ENCODE data around the gene ACTL8.

The ACTL8 gene

GRCh38 chr1:17833661-17834501 is 78.7 kb downstream of the ACTL8 start:
- Histone ChIP-seq H3K4me3 (no peak overlapping the region), H3K27ac (no peak overlapping the region)

GRCh38 chr1:17834561-17835100 is 79.5 kb downstream of the ACTL8 start:
- H3K4me3 ChIP-seq, result no peak overlapping the region
- no peak overlapping the region for H3K27ac ChIP-seq

- Histone ChIP-seq H3K27ac (no peak overlapping the region), H3K4me3 (no peak overlapping the region)
These were observed 82.3 kb downstream of the ACTL8 start for GRCh38 chr1:17837233-17838030.

DNA sequence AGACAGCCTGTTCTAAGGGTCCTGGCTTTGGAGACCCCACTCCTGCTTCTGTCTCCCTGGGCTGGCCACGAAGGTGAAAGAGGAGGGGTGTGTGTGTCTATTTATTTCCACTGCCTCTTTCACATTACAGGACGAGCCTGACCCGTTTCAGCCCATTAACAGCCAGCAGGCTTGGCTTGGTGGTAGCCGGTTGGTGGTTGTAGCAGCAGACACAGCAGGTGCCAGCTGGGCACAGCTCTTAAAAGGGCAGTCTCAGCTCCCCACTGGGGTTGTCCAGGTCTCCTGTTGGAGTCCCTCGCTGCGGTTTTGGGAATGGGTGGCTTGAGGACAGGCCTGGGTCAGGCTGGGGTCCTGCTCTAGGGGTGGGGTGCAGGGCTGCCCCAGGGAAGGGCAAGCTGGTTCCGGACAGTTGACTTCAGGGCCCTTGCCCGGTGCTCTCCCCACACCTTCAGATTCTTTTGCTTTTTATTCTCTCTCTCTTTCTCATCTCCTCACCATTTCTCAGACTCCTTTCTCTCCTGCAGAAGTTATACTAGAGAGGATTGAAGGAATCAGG is 84.6 kb downstream of the ACTL8 start:
- no peak overlapping the region for H3K4me3 ChIP-seq
- H3K27ac ChIP-seq, result no peak overlapping the region

GRCh38 chr1:17841944-17842343 is 86.8 kb downstream of the ACTL8 start:
- no peak overlapping the region for H3K4me3 ChIP-seq
- H3K27ac ChIP-seq, result no peak overlapping the region

- Histone ChIP-seq H3K4me3 (no peak overlapping the region), H3K27ac (no peak overlapping the region)
These were observed 87.6 kb downstream of the ACTL8 start for GRCh38 chr1:17842686-17843085.

DNA sequence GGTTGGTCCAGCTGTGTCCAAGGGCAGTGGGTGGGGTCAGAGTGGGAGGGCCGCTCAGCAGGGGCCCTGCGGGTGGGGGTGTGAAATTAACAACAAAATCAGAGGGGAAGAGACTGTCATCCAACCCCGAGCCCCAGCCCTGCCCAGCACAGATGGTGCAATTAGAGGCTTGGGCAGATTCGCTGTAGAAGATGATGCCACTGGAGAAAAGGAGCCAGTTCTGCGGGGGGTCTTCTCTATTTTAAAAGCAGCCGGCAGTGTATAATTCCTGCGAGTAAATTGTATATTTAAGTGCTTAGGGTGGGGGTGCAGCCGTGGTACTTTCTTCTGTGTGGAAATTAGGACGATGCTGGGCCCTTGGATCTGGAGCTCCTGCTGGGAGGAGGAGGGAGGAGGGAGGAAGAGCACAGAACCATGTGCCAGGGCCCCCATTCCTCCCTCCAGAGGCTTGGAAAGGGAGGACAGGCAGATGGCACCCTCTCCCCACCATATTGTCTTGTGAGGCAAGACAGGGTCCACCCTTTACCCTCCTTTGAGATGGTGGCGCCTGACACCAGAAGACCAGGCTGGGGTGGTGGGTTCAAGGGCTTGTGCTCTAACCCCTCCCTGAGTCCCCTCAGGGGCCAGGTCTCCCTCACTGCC is 89.2 kb downstream of the ACTL8 start:
- no peak overlapping the region for H3K4me3 ChIP-seq
- H3K27ac ChIP-seq, result no peak overlapping the region

GRCh38 chr1:17845583-17845982 is 90.5 kb downstream of the ACTL8 start:
- Histone ChIP-seq H3K4me3 (no peak overlapping the region), H3K27ac (no peak overlapping the region)

DNA sequence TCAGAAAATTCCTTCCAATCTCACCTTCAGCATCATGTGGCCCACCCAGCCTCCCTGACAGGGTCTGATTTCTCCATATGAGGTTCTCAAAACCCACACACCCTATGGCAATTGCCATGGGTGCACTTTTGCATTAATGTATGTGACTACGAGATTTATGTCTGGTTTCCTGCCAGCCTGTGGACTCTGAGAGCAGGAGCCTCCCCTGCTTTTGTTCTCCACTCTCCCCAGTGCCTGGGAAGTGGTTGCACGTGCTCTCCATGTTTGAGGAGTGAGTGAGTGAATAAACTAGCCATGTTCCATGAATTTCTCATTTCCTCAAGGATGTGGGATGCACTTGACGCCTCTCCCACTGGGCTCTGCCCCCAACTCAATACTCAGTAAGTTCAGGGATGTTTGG is 91.2 kb downstream of the ACTL8 start:
- Histone ChIP-seq H3K27ac (no peak overlapping the region), H3K4me3 (no peak overlapping the region)

DNA sequence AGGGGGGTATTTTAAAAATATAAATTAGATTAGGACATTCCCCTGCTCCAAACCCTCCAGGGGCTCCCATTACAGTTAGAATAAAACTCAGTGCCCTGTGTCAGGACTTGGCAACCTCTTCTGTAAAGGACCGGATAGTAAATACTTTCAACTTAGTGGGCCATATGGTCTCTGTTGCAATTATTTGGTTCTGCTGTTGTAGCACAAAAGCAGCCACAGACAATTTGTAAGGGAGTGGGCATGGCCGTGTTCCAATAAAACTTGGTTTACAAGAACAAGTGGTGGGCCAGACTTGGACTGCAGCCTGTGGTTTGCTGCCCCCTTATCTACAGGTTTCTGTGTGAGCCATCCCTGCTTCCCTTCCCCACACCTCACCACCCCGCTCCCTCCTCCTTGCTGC is 92.0 kb downstream of the ACTL8 start:
- no peak overlapping the region for H3K27ac ChIP-seq
- no peak overlapping the region for H3K4me3 ChIP-seq

DNA sequence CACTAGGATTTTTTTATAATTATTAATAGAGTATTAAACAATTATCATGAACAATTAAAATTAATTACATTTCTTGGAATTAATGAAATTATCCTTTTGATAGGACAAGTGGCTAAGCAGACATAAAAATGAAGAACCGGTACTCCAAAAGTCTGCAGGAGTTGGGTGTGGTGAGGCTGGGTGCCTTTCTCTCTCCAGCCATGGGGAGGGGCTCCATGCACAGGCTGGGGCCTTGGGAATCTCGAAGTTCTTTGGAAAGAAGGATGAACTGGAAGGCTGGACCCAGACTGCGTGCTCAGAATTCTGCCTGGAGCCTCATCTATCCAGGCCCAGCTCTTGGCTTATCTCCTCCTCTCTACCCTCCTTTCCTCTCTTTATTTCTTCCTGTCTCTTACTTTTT is 94.1 kb downstream of the ACTL8 start:
- Histone ChIP-seq H3K4me3 (no peak overlapping the region), H3K27ac (no peak overlapping the region)

DNA sequence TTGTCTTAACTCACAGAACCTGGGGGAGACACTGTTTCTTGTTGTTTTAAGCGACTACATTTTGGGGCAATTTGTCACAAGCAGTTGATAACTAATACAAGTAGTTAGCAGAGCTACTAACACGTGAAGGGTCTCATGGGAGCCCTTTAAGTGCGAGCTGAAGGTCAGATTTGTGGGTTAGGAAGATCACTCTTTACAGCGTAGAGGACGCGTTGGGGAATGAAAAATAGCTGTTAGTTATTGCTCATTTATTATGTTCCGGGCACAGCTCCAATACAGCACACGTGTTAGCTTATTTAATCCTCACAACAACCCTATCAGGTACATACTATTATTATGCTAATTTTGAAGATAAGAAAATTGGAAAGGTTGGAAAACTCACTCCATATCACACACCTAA is 95.9 kb downstream of the ACTL8 start:
- Histone ChIP-seq H3K27ac (no peak overlapping the region), H3K4me3 (no peak overlapping the region)

DNA sequence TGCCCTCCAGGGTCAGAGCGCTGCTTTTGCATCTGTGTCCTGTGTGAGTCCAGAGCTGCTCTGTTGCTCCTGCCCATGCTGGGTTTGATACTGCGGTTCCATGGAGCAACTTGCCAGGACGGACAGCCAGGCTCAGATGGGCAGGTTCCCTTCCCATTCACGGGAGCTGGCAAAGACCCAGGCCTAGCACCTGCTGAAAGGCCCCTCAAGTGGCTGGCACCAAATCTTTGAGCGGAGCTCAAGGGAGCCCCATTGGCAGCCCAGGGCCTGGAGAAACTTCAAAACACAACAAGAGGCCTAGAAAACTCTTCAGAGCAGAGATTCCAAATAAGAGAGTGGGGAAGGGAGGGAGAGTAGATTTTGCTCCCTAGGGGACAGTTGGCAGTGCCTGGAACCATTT is 97.2 kb downstream of the ACTL8 start:
- Histone ChIP-seq H3K4me3 (no peak overlapping the region), H3K27ac (no peak overlapping the region)

GRCh38 chr1:17853241-17853935 is 98.3 kb downstream of the ACTL8 start:
- Histone ChIP-seq H3K4me3 (no peak overlapping the region), H3K27ac (no peak overlapping the region)

GRCh38 chr1:17856496-17857108 is 101.5 kb downstream of the ACTL8 start:
- Histone ChIP-seq H3K4me3 (no peak overlapping the region), H3K27ac (no peak overlapping the region)

- H3K27ac ChIP-seq, result no peak overlapping the region
These were observed 102.0 kb downstream of the ACTL8 start for GRCh38 chr1:17857109-17857499.

GRCh38 chr1:17857996-17858395 is 102.9 kb downstream of the ACTL8 start:
- Histone ChIP-seq H3K27ac (no peak overlapping the region), H3K4me3 (no peak overlapping the region)

More at GRCh38 chr1:17857109-17857499, 102.0 kb downstream of the ACTL8 start:
- H3K4me3 ChIP-seq, result no peak overlapping the region

DNA sequence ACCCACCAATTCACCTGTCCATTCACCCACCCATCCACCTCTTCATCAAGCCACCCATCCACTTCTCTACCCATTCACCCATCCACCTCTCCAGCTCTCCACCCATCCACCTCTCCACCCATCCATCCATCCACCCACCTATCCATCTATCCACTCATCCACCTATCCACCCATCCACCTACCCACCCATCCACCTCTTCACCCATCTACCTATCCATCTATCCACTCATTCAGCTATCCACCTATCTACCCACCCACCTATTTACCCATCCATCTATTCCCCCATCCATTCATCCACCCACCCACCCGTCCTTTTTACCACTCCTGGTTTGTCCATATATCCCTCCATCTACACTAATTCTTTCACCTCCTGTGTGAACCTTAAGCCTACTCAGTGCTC is 105.7 kb downstream of the ACTL8 start:
- no peak overlapping the region for H3K4me3 ChIP-seq
- no peak overlapping the region for H3K27ac ChIP-seq

- Histone ChIP-seq H3K27ac (no peak overlapping the region), H3K4me3 (no peak overlapping the region)
These were observed 106.6 kb downstream of the ACTL8 start for GRCh38 chr1:17861685-17862084.
